ENCODE measurements around the gene ZNF366. TPM values are rescaled to one million over a fixed set of nuclear protein-coding genes. Genes with fewer than 3 reads are reported as not detected.
A peak's percentile ranks its signal among the peaks of the same experiment; 100 is the strongest.

Gene ZNF366
- total and polyA plus RNA-seq, 2 experiments from 2014 or later, result not detected

GRCh38 chr5:72554897-72555296, 47.7 kb upstream of the ZNF366 start:
- Histone ChIP-seq H3K4me3 (no peak overlapping the region), H3F3A (ENCODE audit: insufficient read depth) (peaks cover 10% of the 10 kb centered on the region; the same call in 1 of the 2 replicates), H3K4me1 (ENCODE audit: insufficient read depth) (peaks cover 17% of the 10 kb centered on the region), H3K79me2 (ENCODE audit: insufficient read depth) (no peaks in the 10 kb centered on the region), H3K27ac (no peak overlapping the region), H3K36me3 (ENCODE audit: low read depth) (no peaks in the 10 kb centered on the region), H3K9me2 (ENCODE audit: insufficient read depth) (no peaks in the 10 kb centered on the region), H4K20me1 (ENCODE audit: insufficient read depth) (no peaks in the 10 kb centered on the region), H3K9me3 (ENCODE audit: low read depth) (no peaks in the 10 kb centered on the region), H2AFZ (no peak overlapping the region), H3K4me2 (ENCODE audit: unreplicated experiment) (no peak overlapping the region), H3K27me3 (replicated peaks; ENCODE audit: insufficient read depth) (no peaks in the 10 kb centered on the region), H3K9ac (no peak overlapping the region)
- 96 to 100% methylated on average over 1 of the region's 1 CpG for WGBS, 2 experiments (ENCODE audit: low coverage in 1 of 2, low lambda C conversion rate in 2 of 2, missing lambda C conversion rate in 2 of 2)
- in situ Hi-C loops (cut with MboI), result no loop called here
- no peak for TF ChIP-seq EZH2 (IDR thresholded peaks at IDR 0.05; ENCODE audit: insufficient read depth, poor library complexity, severe bottlenecking)
- no peak for DNase-seq

GRCh38 chr5:72552041-72552557, 44.9 kb upstream of the ZNF366 start:
- DNase-seq, result peak; percentile 61
- H3K79me2 ChIP-seq (ENCODE audit: insufficient read depth), result no peaks in the 10 kb centered on the region
- H3F3A ChIP-seq (ENCODE audit: insufficient read depth), result peaks cover 10% of the 10 kb centered on the region; the same call in 1 of the 2 replicates
- H3K27me3 ChIP-seq (replicated peaks; ENCODE audit: insufficient read depth), result no peaks in the 10 kb centered on the region
- H3K27ac ChIP-seq, result no peak overlapping the region; the same call in 1 of the 2 replicates
- no peak overlapping the region for H3K4me3 ChIP-seq
- no peak overlapping the region for H3K9ac ChIP-seq
- H3K4me1 ChIP-seq (ENCODE audit: insufficient read depth), result peaks cover 17% of the 10 kb centered on the region
- H2AFZ ChIP-seq, result no peak overlapping the region
- H3K9me2 ChIP-seq (ENCODE audit: insufficient read depth), result no peaks in the 10 kb centered on the region
- H3K9me3 ChIP-seq (ENCODE audit: low read depth), result no peaks in the 10 kb centered on the region
- no peak overlapping the region for H3K4me2 ChIP-seq (ENCODE audit: unreplicated experiment)
- WGBS, 2 experiments (ENCODE audit: low coverage in 1 of 2, low lambda C conversion rate in 2 of 2, missing lambda C conversion rate in 2 of 2), result 76 to 78% methylated on average over 5 of the region's 5 CpGs
- no peaks in the 10 kb centered on the region for H3K36me3 ChIP-seq (ENCODE audit: low read depth)
- TF ChIP-seq EZH2 (IDR thresholded peaks at IDR 0.05; ENCODE audit: insufficient read depth, poor library complexity, severe bottlenecking) (no peak), EZH2phosphoT487 (IDR thresholded peaks at IDR 0.05; ENCODE audit: insufficient read depth, low read depth) (no peak)
- no peaks in the 10 kb centered on the region for H4K20me1 ChIP-seq (ENCODE audit: insufficient read depth)
- in situ Hi-C loops (cut with MboI), result no loop called here

- no peaks in the 10 kb centered on the region for H3K27me3 ChIP-seq (replicated peaks; ENCODE audit: insufficient read depth)
- no peak for TF ChIP-seq EZH2 (IDR thresholded peaks at IDR 0.05; ENCODE audit: insufficient read depth, poor library complexity, severe bottlenecking)
- TF ChIP-seq EZH2phosphoT487 (IDR thresholded peaks at IDR 0.05; ENCODE audit: insufficient read depth, low read depth), result no peak
- H3K4me2 ChIP-seq (ENCODE audit: unreplicated experiment), result no peak overlapping the region
- no peak for DNase-seq
- H3F3A ChIP-seq (ENCODE audit: insufficient read depth), result peaks cover 10% of the 10 kb centered on the region; the same call in 1 of the 2 replicates
- no peak overlapping the region for H3K4me3 ChIP-seq
- H3K9ac ChIP-seq, result no peak overlapping the region
- H2AFZ ChIP-seq, result no peak overlapping the region
- peaks cover 2% of the 10 kb centered on the region for H3K9me3 ChIP-seq (ENCODE audit: low read depth)
- H3K27ac ChIP-seq, result no peak overlapping the region
- H3K36me3 ChIP-seq (ENCODE audit: low read depth), result no peaks in the 10 kb centered on the region
- H3K79me2 ChIP-seq (ENCODE audit: insufficient read depth), result no peaks in the 10 kb centered on the region
- 94 to 98% methylated on average over 5 of the region's 5 CpGs for WGBS, 2 experiments (ENCODE audit: low coverage in 1 of 2, low lambda C conversion rate in 2 of 2, missing lambda C conversion rate in 2 of 2)
- H3K9me2 ChIP-seq (ENCODE audit: insufficient read depth), result no peaks in the 10 kb centered on the region
- H3K4me1 ChIP-seq (ENCODE audit: insufficient read depth), result peaks cover 9% of the 10 kb centered on the region; the same call in 1 of the 2 replicates
- no peaks in the 10 kb centered on the region for H4K20me1 ChIP-seq (ENCODE audit: insufficient read depth)
- in situ Hi-C loops (cut with MboI), result no loop called here
Measured at GRCh38 chr5:72550595-72550994, 43.4 kb upstream of the ZNF366 start.

- no peaks in the 10 kb centered on the region for H3K27me3 ChIP-seq (replicated peaks; ENCODE audit: insufficient read depth)
- H3K79me2 ChIP-seq (ENCODE audit: insufficient read depth), result no peaks in the 10 kb centered on the region
- in situ Hi-C loops (cut with MboI), result no loop called here
- H3K9me2 ChIP-seq (ENCODE audit: insufficient read depth), result no peaks in the 10 kb centered on the region
- H3K9ac ChIP-seq, result no peak overlapping the region
- no peaks in the 10 kb centered on the region; the same call in 1 of the 2 replicates for H3K4me1 ChIP-seq (ENCODE audit: insufficient read depth)
- no peak overlapping the region for H3K4me3 ChIP-seq
- H3K27ac ChIP-seq, result peak overlapping the region; percentile 34; the same call in 1 of the 2 replicates
- H2AFZ ChIP-seq, result peak overlapping the region; percentile 43; the same call in 1 of the 2 replicates
- no peak for DNase-seq
- no peak for TF ChIP-seq EZH2 (IDR thresholded peaks at IDR 0.05; ENCODE audit: insufficient read depth, poor library complexity, severe bottlenecking)
- peaks cover 5% of the 10 kb centered on the region; the same call in 1 of the 2 replicates for H3F3A ChIP-seq (ENCODE audit: insufficient read depth)
- no peaks in the 10 kb centered on the region for H4K20me1 ChIP-seq (ENCODE audit: insufficient read depth)
- peak overlapping the region; percentile 42 for H3K4me2 ChIP-seq (ENCODE audit: unreplicated experiment)
- H3K36me3 ChIP-seq (ENCODE audit: low read depth), result no peaks in the 10 kb centered on the region
- peaks cover 4% of the 10 kb centered on the region for H3K9me3 ChIP-seq (ENCODE audit: low read depth)
- WGBS, 2 experiments (ENCODE audit: low coverage in 1 of 2, low lambda C conversion rate in 2 of 2, missing lambda C conversion rate in 2 of 2), result 64 to 65% methylated on average over 3 of the region's 3 CpGs
Measured at GRCh38 chr5:72543811-72544210, 36.6 kb upstream of the ZNF366 start.
